ENCODE results near the gene CHAMP1.
"Not testable (repeated sequence)": the region's sequence is repeated elsewhere in the genome, so short reads cannot be mapped to it uniquely, and the experiment has no call there.

CHAMP1 gene

DNA sequence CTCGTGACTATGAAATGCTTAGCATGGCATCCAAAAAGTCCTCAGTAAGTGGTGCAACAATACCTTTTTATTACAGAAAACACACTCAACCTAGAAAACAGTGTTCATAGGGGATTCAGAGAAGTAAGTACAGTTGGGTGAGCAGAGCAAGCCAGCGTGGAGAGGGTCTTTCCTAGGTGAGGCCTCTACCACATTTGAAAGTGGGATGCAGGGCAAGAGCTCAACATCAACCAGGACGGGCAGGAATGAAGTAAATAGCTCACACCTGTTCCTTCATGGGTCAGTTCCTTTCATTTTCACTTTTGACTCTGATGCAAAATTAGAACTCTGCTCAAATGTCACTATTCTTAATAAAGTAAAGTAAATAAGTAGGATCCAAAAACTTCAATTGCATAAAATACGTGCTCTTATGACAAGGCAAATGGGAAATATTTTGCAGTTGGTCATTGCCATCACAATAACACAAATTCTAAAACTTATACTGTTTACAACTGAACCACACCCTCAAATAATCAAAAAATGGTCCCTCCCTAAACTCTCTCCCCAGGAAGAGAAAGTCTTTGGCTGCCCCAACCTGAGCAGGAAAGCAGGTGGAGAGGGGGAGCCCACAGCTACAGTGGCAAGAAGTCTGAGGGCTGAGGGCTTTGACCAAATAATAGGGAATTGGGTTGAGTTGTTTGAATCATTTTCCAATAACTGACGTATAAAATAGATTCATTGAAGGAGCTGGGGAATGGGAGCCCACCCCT, 20.2 kb downstream of the CHAMP1 start:
- DNase-seq (ENCODE audit: low spot score) = no peak

GRCh38 chr13:114336457-114336856, 22.2 kb downstream of the CHAMP1 start:
- DNase-seq (ENCODE audit: low spot score) = not testable (repeated sequence)

- DNase-seq (ENCODE audit: low spot score) = no peak
Measured at GRCh38 chr13:114338959-114339358, 24.7 kb downstream of the CHAMP1 start.

GRCh38 chr13:114339857-114340534, 25.7 kb downstream of the CHAMP1 start:
- DNase-seq (ENCODE audit: low spot score) = peak; percentile 24

- no peak for DNase-seq (ENCODE audit: low spot score)
Measured at GRCh38 chr13:114341003-114341777, 26.9 kb downstream of the CHAMP1 start.

DNA sequence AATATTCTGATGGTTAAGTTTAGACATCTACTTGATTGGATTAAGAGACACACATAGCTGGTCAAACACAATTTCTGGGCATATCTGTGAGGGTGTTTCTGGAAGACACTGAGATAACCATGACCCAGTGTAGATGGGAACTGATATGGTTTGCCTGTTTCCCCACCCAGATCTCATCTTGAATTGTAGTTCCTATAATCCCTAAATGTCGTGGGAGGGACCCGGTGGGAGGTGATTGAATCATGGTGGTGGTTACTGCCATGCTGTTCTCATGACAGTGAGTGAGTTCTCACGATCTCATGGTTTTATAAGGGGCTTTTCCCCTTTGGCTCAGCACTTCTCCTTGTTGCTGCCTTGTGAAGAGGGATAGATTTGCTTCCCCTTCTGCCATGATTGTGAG, 33.0 kb downstream of the CHAMP1 start:
- DNase-seq (ENCODE audit: low spot score) = not testable (repeated sequence)

- not testable (repeated sequence) for DNase-seq (ENCODE audit: low spot score)
Measured at GRCh38 chr13:114352763-114353162, 38.5 kb downstream of the CHAMP1 start.

DNA sequence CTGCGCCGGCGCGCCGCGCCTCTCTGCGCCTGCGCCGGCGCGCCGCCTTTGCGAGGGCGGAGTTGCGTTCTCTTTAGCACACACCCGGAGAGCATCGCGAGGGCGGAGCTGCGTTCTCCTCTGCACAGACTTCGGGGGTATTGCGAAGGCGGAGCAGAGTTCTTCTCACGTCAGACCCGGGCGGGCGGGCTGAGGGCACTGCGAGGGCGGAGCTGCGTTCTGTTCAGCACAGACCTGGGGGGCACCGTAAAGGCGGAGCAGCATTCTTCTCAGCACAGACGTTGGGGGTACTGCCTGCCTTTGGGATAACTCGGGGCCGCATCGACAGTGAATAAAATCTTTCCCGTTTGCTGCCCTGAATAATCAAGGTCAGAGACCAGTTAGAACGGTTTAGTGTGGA, 39.1 kb downstream of the CHAMP1 start:
- not testable (repeated sequence) for DNase-seq (ENCODE audit: low spot score)
